Fibroblast of mammary gland (primary cell): Measurements from ENCODE around the gene DCAF7.

Experiments used
- DNase-seq: peaks from one replicate; pipeline ENCODE4 v3.0.0-alpha.2; 2010; ENCODE audit warnings: low read depth
- H3K4me3 ChIP-seq: 2 replicates; pipeline ENCODE4 v1.5.1; 2011; ENCODE audit warnings: low read depth, mild to moderate bottlenecking, low read length, moderate library complexity; ENCODE audit not compliant: control insufficient read depth
- CTCF ChIP-seq: conservative IDR thresholded peaks from 2 replicates; pipeline ENCODE4 v1.5.1; 2011; ENCODE audit warnings: low read depth, low read length, inconsistent platforms; ENCODE audit not compliant: control insufficient read depth, insufficient read depth

Gene DCAF7

GRCh38 chr17:63511331-63511730, 38.9 kb upstream of the DCAF7 start:
- no peak for TF ChIP-seq CTCF
- no peak for DNase-seq
- no peak overlapping the region for H3K4me3 ChIP-seq

GRCh38 chr17:63512388-63512787, 37.9 kb upstream of the DCAF7 start:
- TF ChIP-seq CTCF: no peak
- DNase-seq: no peak
- H3K4me3 ChIP-seq: no peak overlapping the region

- no peak for DNase-seq
- TF ChIP-seq CTCF: no peak
- no peak overlapping the region for H3K4me3 ChIP-seq
These were observed 37.2 kb upstream of the DCAF7 start for GRCh38 chr17:63512896-63513644.

GRCh38 chr17:63514477-63514876, 35.8 kb upstream of the DCAF7 start:
- DNase-seq: no peak
- H3K4me3 ChIP-seq: no peak overlapping the region
- no peak for TF ChIP-seq CTCF

GRCh38 chr17:63514974-63515373, 35.3 kb upstream of the DCAF7 start:
- TF ChIP-seq CTCF: no peak
- no peak overlapping the region for H3K4me3 ChIP-seq
- DNase-seq: no peak

GRCh38 chr17:63515426-63515825, 34.9 kb upstream of the DCAF7 start:
- H3K4me3 ChIP-seq: no peak overlapping the region
- no peak for DNase-seq
- no peak for TF ChIP-seq CTCF
